ENCODE results near the gene SYK. TPM values are rescaled to one million over a fixed set of nuclear protein-coding genes. Genes with fewer than 3 reads are reported as not detected.

The SYK gene
- total and polyA plus RNA-seq, 2 of the 13 experiments (the other 11 are each of a cell fraction or from before 2014, with no cell fraction given), result not detected

DNA sequence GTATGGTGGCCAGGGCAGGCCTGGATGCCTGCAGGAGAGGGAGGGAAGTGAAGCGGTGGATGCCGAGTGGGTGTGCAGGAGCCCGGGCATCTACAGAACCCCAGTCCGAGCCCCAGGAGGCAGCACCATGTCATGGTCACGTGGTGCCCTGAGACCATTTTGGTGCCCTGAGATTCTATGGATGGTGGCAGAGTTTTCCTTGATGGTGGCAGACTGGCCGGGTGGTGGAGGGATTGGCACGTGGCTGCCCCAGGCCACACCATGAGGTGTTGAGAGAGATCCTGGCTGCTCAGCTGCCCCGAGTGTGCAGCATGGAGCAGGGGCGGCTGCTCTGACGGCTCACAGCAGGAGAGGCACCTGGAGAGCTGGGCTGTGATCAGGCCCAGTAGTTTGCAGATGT lies 52.3 kb downstream of the SYK start:
- TF ChIP-seq, protein P1, sequence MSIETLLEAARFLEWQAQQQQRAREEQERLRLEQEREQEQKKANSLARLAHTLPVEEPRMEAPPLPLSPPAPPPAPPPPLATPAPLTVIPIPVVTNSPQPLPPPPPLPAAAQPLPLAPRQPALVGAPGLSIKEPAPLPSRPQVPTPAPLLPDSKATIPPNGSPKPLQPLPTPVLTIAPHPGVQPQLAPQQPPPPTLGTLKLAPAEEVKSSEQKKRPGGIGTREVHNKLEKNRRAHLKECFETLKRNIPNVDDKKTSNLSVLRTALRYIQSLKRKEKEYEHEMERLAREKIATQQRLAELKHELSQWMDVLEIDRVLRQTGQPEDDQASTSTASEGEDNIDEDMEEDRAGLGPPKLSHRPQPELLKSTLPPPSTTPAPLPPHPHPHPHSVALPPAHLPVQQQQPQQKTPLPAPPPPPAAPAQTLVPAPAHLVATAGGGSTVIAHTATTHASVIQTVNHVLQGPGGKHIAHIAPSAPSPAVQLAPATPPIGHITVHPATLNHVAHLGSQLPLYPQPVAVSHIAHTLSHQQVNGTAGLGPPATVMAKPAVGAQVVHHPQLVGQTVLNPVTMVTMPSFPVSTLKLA (IDR thresholded peaks at IDR 0.05), result peak; percentile 7; the same call in 1 of the 2 replicates
- TF ChIP-seq POGZ (CRISPR knock-in tag; IDR thresholded peaks at IDR 0.05), result no peak
- DNase-seq (ENCODE audit: low spot score) (no peak), FAIRE-seq (no peak), ATAC-seq (no peak)
- no TSS peak for BruUV-seq (replicated peaks)
- ChIA-PET CTCF (ENCODE audit: low intra/inter-chr PET ratio, low total read pairs) (no interaction called here), POLR2A (no interaction called here)
- H3K9ac ChIP-seq (ENCODE audit: insufficient read depth, low read depth, low read length), result no peak overlapping the region
- no peaks in the 10 kb centered on the region for H3K79me2 ChIP-seq (ENCODE audit: insufficient read depth, low read length)
- no peaks in the 10 kb centered on the region for H3K36me3 ChIP-seq (replicated peaks in 1 of 2; ENCODE audit: control insufficient read depth in 1 of 2, insufficient read depth in 2 of 2, low read length in 2 of 2)
- peaks cover 2 to 16% of the 10 kb centered on the region in 2 experiments; a peak in 2 of 5 replicates for H3K27me3 ChIP-seq (ENCODE audit: control insufficient read depth in 1 of 2, insufficient read depth in 2 of 2, low read length in 2 of 2)
- in situ Hi-C loops (cut with HindIII; ENCODE audit: extremely low pct_ligation_motif_present, low pct_unique_long_range_greater_than_20kb) (loop anchor here (25.0 kb wide), 1 partner anchor 617 kb away; no protein-coding TSS in a partner anchor), intact Hi-C loops (cut with micrococcal nuclease; ENCODE audit: unreplicated experiment) (no loop called here)
- H3K9me3 ChIP-seq (ENCODE audit: low read length), result no peaks in the 10 kb centered on the region
- H2AFZ ChIP-seq (ENCODE audit: low read length), result no peak overlapping the region
- H3K4me1 ChIP-seq (ENCODE audit: insufficient read depth, low read length), result no peaks in the 10 kb centered on the region
- H3K27ac ChIP-seq (ENCODE audit: extremely low read length, insufficient read depth, low read length), result no peak overlapping the region
- H3K4me2 ChIP-seq (ENCODE audit: low read depth, low read length), result no peak overlapping the region
- 35% methylated on average over 6 of the region's 10 CpGs for WGBS (ENCODE audit: low lambda C conversion rate)
- no peaks in the 10 kb centered on the region for H4K20me1 ChIP-seq (ENCODE audit: insufficient read depth, low read length)
- H3K4me3 ChIP-seq (replicated peaks in 1 of 3; ENCODE audit: insufficient read depth in 1 of 3, low read depth in 2 of 3, low read length in 3 of 3), result no peak overlapping the region

- Histone ChIP-seq H3K27ac (ENCODE audit: extremely low read length, insufficient read depth, low read length) (no peak overlapping the region), H4K20me1 (ENCODE audit: insufficient read depth, low read length) (no peaks in the 10 kb centered on the region), H3K79me2 (ENCODE audit: insufficient read depth, low read length) (no peaks in the 10 kb centered on the region), H3K9me3 (ENCODE audit: low read length) (no peaks in the 10 kb centered on the region), H3K4me1 (ENCODE audit: insufficient read depth, low read length) (no peaks in the 10 kb centered on the region), H3K27me3 (ENCODE audit: control insufficient read depth in 1 of 2, insufficient read depth in 2 of 2, low read length in 2 of 2) (peaks cover 2 to 16% of the 10 kb centered on the region in 2 experiments; a peak in 2 of 5 replicates), H3K4me2 (ENCODE audit: low read depth, low read length) (no peak overlapping the region), H3K9ac (ENCODE audit: insufficient read depth, low read depth, low read length) (no peak overlapping the region), H3K4me3 (replicated peaks in 1 of 3; ENCODE audit: insufficient read depth in 1 of 3, low read depth in 2 of 3, low read length in 3 of 3) (no peak overlapping the region), H2AFZ (ENCODE audit: low read length) (no peak overlapping the region), H3K36me3 (replicated peaks in 1 of 2; ENCODE audit: control insufficient read depth in 1 of 2, insufficient read depth in 2 of 2, low read length in 2 of 2) (no peaks in the 10 kb centered on the region)
- ChIA-PET CTCF (ENCODE audit: low intra/inter-chr PET ratio, low total read pairs) (no interaction called here), POLR2A (no interaction called here)
- no peak for FAIRE-seq
- intact Hi-C loops (cut with micrococcal nuclease; ENCODE audit: unreplicated experiment) (no loop called here), in situ Hi-C loops (cut with HindIII; ENCODE audit: extremely low pct_ligation_motif_present, low pct_unique_long_range_greater_than_20kb) (loop anchor here (25.0 kb wide), 1 partner anchor 617 kb away; no protein-coding TSS in a partner anchor)
- WGBS (ENCODE audit: low lambda C conversion rate), result 6% methylated on average over 6 of the region's 8 CpGs
- ATAC-seq, result no peak
- BruUV-seq (replicated peaks), result no TSS peak
- DNase-seq (ENCODE audit: low spot score), result no peak
- TF ChIP-seq TGIF2 (CRISPR knock-in tag; IDR thresholded peaks at IDR 0.05) (no peak), ZNF207 (IDR thresholded peaks at IDR 0.05; ENCODE audit: borderline replicate concordance) (no peak), TMF1 (CRISPR knock-in tag; IDR thresholded peaks at IDR 0.05; ENCODE audit: low read depth) (no peak), THAP8 (CRISPR knock-in tag; IDR thresholded peaks at IDR 0.05; ENCODE audit: borderline replicate concordance) (no peak), NFIB (CRISPR knock-in tag; IDR thresholded peaks at IDR 0.05; ENCODE audit: borderline replicate concordance) (no peak), SP5 (CRISPR knock-in tag; IDR thresholded peaks at IDR 0.05; ENCODE audit: borderline replicate concordance, low read depth) (no peak), HOXA7 (CRISPR knock-in tag; IDR thresholded peaks at IDR 0.05) (no peak), JUN (CRISPR knock-in tag; IDR thresholded peaks at IDR 0.05) (no peak), ZEB1 (IDR thresholded peaks at IDR 0.05; ENCODE audit: insufficient replicate concordance, low read depth) (no peak), POGK (CRISPR knock-in tag; conservative IDR thresholded peaks at IDR 0.05) (no peak), FOSL2 (CRISPR knock-in tag; IDR thresholded peaks at IDR 0.05) (no peak), SALL2 (CRISPR knock-in tag; IDR thresholded peaks at IDR 0.05) (no peak), ZSCAN20 (CRISPR knock-in tag; IDR thresholded peaks at IDR 0.05; ENCODE audit: borderline replicate concordance) (no peak)
Observed at GRCh38 chr9:90854637-90855175, 53.1 kb downstream of the SYK start.
